CD4-positive, alpha-beta T cell treated with Interleukin-12 subunit alpha and Interleukin-12 subunit beta, for 1 hour (primary cell): Measurements from ENCODE around the gene RPTOR.
"Not testable (repeated sequence)": the region's sequence is repeated elsewhere in the genome, so short reads cannot be mapped to it uniquely, and the experiment has no call there.

Experiments
- DNase-seq: peaks from one replicate; pipeline ENCODE4 v3.0.0-alpha.2; 2020

The RPTOR gene

GRCh38 chr17:80873307-80873951 is 328.8 kb downstream of the RPTOR start:
- no peak for DNase-seq

- no peak for DNase-seq
These were observed 330.3 kb downstream of the RPTOR start for GRCh38 chr17:80874866-80875445.

- not testable (repeated sequence) for DNase-seq
These were observed 330.9 kb downstream of the RPTOR start for GRCh38 chr17:80875480-80875995.

- DNase-seq: not testable (repeated sequence)
These were observed 331.9 kb downstream of the RPTOR start for GRCh38 chr17:80876456-80876949.

- DNase-seq: peak; percentile 26
These were observed 332.5 kb downstream of the RPTOR start for GRCh38 chr17:80876950-80877728.

GRCh38 chr17:80877729-80878303 is 333.2 kb downstream of the RPTOR start:
- no peak for DNase-seq

GRCh38 chr17:80878876-80879722 is 334.5 kb downstream of the RPTOR start:
- no peak for DNase-seq

- no peak for DNase-seq
These were observed 335.3 kb downstream of the RPTOR start for GRCh38 chr17:80879723-80880647.

- no peak for DNase-seq
These were observed 336.0 kb downstream of the RPTOR start for GRCh38 chr17:80880648-80880985.

GRCh38 chr17:80881306-80881705 is 336.7 kb downstream of the RPTOR start:
- no peak for DNase-seq

- no peak for DNase-seq
These were observed 337.7 kb downstream of the RPTOR start for GRCh38 chr17:80882323-80882722.

- DNase-seq: no peak
These were observed 338.5 kb downstream of the RPTOR start for GRCh38 chr17:80882926-80883685.

GRCh38 chr17:80883831-80884735 is 339.4 kb downstream of the RPTOR start:
- DNase-seq: no peak

- DNase-seq: no peak
These were observed 340.2 kb downstream of the RPTOR start for GRCh38 chr17:80884811-80885210.

- DNase-seq: no peak
These were observed 341.4 kb downstream of the RPTOR start for GRCh38 chr17:80885947-80886582.

GRCh38 chr17:80886641-80887573 is 342.3 kb downstream of the RPTOR start:
- no peak for DNase-seq

GRCh38 chr17:80887639-80888175 is 343.1 kb downstream of the RPTOR start:
- no peak for DNase-seq
